Omental fat pad (tissue), 4 donors: ENCODE data around the gene RGS13. TPM values are rescaled to one million over a fixed set of nuclear protein-coding genes. Genes with fewer than 3 reads are reported as not detected.

Experiments
- ATAC-seq: fragments of 150-250 bp; one replicate; pipeline ENCODE4 v1.9.1; 2016; ENCODE audit warnings: mild to moderate bottlenecking, moderate library complexity; ENCODE audit not compliant: low FRiP score
- DNase-seq: peaks from one replicate; pipeline ENCODE4 v3.0.0-alpha.2; 2019; ENCODE audit warnings: low spot score
- CTCF ChIP-seq, 3 donors: fragments of 450-650 bp; IDR thresholded peaks; one replicate each; pipeline ENCODE4 v1.5.1; 2016 to 2017; ENCODE audit warnings: antibody characterized with exemption in 3 of 3, mild to moderate bottlenecking in 3 of 3, moderate library complexity in 2 of 3
- total RNA-seq, 4 donors: library from RNA; depleted of rRNA; stranded (reverse); fragments of >200 nt; gene quantifications; one replicate each; pipeline ENCODE4 v1.1.0, GENCODE V29; 2016

RGS13 gene
- total RNA-seq, 4 donors from 2014 or later: 0.60 to 0.65 (median 0.63) TPM; not detected in 1

- ATAC-seq (no peak), DNase-seq (no peak)
- no peak for TF ChIP-seq CTCF (IDR thresholded peaks at IDR 0.05)
Measured at GRCh38 chr1:192698731-192699130, 62.8 kb downstream of the RGS13 start.

- ATAC-seq (no peak), DNase-seq (no peak)
- no peak for TF ChIP-seq CTCF (IDR thresholded peaks at IDR 0.05)
Measured at GRCh38 chr1:192700834-192701271, 64.9 kb downstream of the RGS13 start.

GRCh38 chr1:192702212-192702902 is 66.4 kb downstream of the RGS13 start:
- TF ChIP-seq CTCF (IDR thresholded peaks at IDR 0.05): no peak
- DNase-seq (no peak), ATAC-seq (no peak)

GRCh38 chr1:192703283-192704206 is 67.6 kb downstream of the RGS13 start:
- TF ChIP-seq CTCF (IDR thresholded peaks at IDR 0.05): no peak
- ATAC-seq: no peak
- DNase-seq: no peak

- no peak for DNase-seq
- no peak for TF ChIP-seq CTCF (IDR thresholded peaks at IDR 0.05)
- no peak for ATAC-seq
Measured at GRCh38 chr1:192705510-192705909, 69.6 kb downstream of the RGS13 start.

GRCh38 chr1:192706936-192707335 is 71.0 kb downstream of the RGS13 start:
- TF ChIP-seq CTCF (IDR thresholded peaks at IDR 0.05): no peak
- DNase-seq (no peak), ATAC-seq (no peak)
